Left ventricle myocardium inferior (tissue), 1 donor: ENCODE results near the gene SLC41A3. TPM values are rescaled to one million over a fixed set of nuclear protein-coding genes. Genes with fewer than 3 reads are reported as not detected.

Experiments used
- DNase-seq: peaks from one replicate; pipeline ENCODE4 v3.0.0-alpha.2; 2020
- H3K27ac ChIP-seq: fragments of 200-600 bp; replicated peaks from 2 replicates; pipeline ENCODE4 v1.8.0; 2021
- H3K27me3 ChIP-seq: fragments of 200-600 bp; 2 replicates; pipeline ENCODE4 v1.8.0; 2021; ENCODE audit warnings: low read depth
- H3K36me3 ChIP-seq: fragments of 200-600 bp; 2 replicates; pipeline ENCODE4 v1.8.0; 2021
- H3K4me1 ChIP-seq: fragments of 200-600 bp; 2 replicates; pipeline ENCODE4 v1.8.0; 2021
- H3K4me3 ChIP-seq: fragments of 200-600 bp; 2 replicates; pipeline ENCODE4 v1.8.0; 2021; ENCODE audit warnings: mild to moderate bottlenecking, moderate library complexity
- H3K9me3 ChIP-seq: fragments of 200-600 bp; replicated peaks from 2 replicates; pipeline ENCODE4 v1.8.0; 2021
- CTCF ChIP-seq: fragments of 200-600 bp; IDR thresholded peaks from 2 replicates; pipeline ENCODE4 v1.8.0; 2021; ENCODE audit warnings: antibody characterized with exemption, mild to moderate bottlenecking, borderline replicate concordance
- intact Hi-C: fragments of 100-400 bp; cut with micrococcal nuclease; formaldehyde crosslinking; loops from one replicate; pipeline ENCODE4 v1.11.0; 2022
- total RNA-seq: library from RNA; stranded (reverse); fragmentation: NEBNext Ultra II Directional; extraction: Animal tissue kit (Norgen Biotek cat#: 25700); gene quantifications from one replicate; pipeline ENCODE4 v1.2.1, GENCODE V29; 2021
- donor health status: DM: no; HTN: yes; CAD: no; lungs with severe emphysema.

Gene SLC41A3
- total RNA-seq, 1 donor from 2014 or later, result 30.2 TPM

- no peak for DNase-seq
- Histone ChIP-seq H3K4me1 (no peaks in the 10 kb centered on the region), H3K9me3 (no peaks in the 10 kb centered on the region), H3K27me3 (no peaks in the 10 kb centered on the region), H3K36me3 (no peaks in the 10 kb centered on the region), H3K4me3 (no peak overlapping the region), H3K27ac (no peak overlapping the region)
- intact Hi-C loops, result no loop called here
- TF ChIP-seq CTCF, result no peak
Observed at GRCh38 chr3:126111126-126111551, 27.2 kb upstream of the SLC41A3 start.

- intact Hi-C loops, result no loop called here
- no peaks in the 10 kb centered on the region for H3K4me1 ChIP-seq
- no peak for TF ChIP-seq CTCF
- no peaks in the 10 kb centered on the region for H3K27me3 ChIP-seq
- no peak overlapping the region for H3K4me3 ChIP-seq
- H3K9me3 ChIP-seq, result no peaks in the 10 kb centered on the region
- H3K27ac ChIP-seq, result no peak overlapping the region
- DNase-seq, result no peak
- H3K36me3 ChIP-seq, result no peaks in the 10 kb centered on the region
Observed at GRCh38 chr3:126110431-126111125, 26.7 kb upstream of the SLC41A3 start.

GRCh38 chr3:126109880-126110235, 25.9 kb upstream of the SLC41A3 start:
- no peak overlapping the region for H3K4me3 ChIP-seq
- H3K36me3 ChIP-seq, result no peaks in the 10 kb centered on the region
- no peak overlapping the region for H3K27ac ChIP-seq
- intact Hi-C loops, result no loop called here
- no peaks in the 10 kb centered on the region for H3K27me3 ChIP-seq
- no peaks in the 10 kb centered on the region for H3K4me1 ChIP-seq
- H3K9me3 ChIP-seq, result no peaks in the 10 kb centered on the region
- DNase-seq, result no peak
- TF ChIP-seq CTCF, result no peak

- H3K36me3 ChIP-seq, result no peaks in the 10 kb centered on the region
- DNase-seq, result no peak
Observed at GRCh38 chr3:126109146-126109879, 25.4 kb upstream of the SLC41A3 start.

GRCh38 chr3:126108676-126109050, 24.7 kb upstream of the SLC41A3 start:
- H3K4me3 ChIP-seq, result no peak overlapping the region
- H3K36me3 ChIP-seq, result no peaks in the 10 kb centered on the region
- no peaks in the 10 kb centered on the region for H3K4me1 ChIP-seq
- no peak for DNase-seq
- H3K9me3 ChIP-seq, result no peaks in the 10 kb centered on the region
- intact Hi-C loops, result no loop called here
- TF ChIP-seq CTCF, result no peak
- H3K27me3 ChIP-seq, result no peaks in the 10 kb centered on the region
- H3K27ac ChIP-seq, result no peak overlapping the region

More at GRCh38 chr3:126109146-126109879, 25.4 kb upstream of the SLC41A3 start:
- Histone ChIP-seq H3K4me1 (no peaks in the 10 kb centered on the region), H3K4me3 (no peak overlapping the region), H3K27ac (no peak overlapping the region), H3K27me3 (no peaks in the 10 kb centered on the region), H3K9me3 (no peaks in the 10 kb centered on the region)
- intact Hi-C loops, result no loop called here
- TF ChIP-seq CTCF, result no peak
